ENCODE measurements around the gene XK.

- no peak for TF ChIP-seq MAX (IDR thresholded peaks at IDR 0.05; ENCODE audit: insufficient read depth, insufficient read length)
- TF ChIP-seq CTCF (IDR thresholded peaks at IDR 0.05; ENCODE audit: extremely low read depth in 1 of 2, insufficient read depth in 1 of 2, low read depth in 1 of 2, low read length in 2 of 2) = no peak
- TF ChIP-seq JUN (IDR thresholded peaks at IDR 0.05; ENCODE audit: borderline replicate concordance, insufficient read depth, insufficient read length, low read depth) = no peak
- TF ChIP-seq POLR2AphosphoS5 (IDR thresholded peaks at IDR 0.05; ENCODE audit: insufficient read depth, low read depth, low read length) = no peak
- no peak for TF ChIP-seq POLR2A (IDR thresholded peaks at IDR 0.05; ENCODE audit: low read depth, low read length)
- no peak for TF ChIP-seq EZH2 (IDR thresholded peaks at IDR 0.05; ENCODE audit: borderline replicate concordance, low read depth, low read length, severe bottlenecking)
- TF ChIP-seq GATA2 (IDR thresholded peaks at IDR 0.05; ENCODE audit: insufficient read depth, insufficient read length, low read depth, low read length) = no peak
- no peak for TF ChIP-seq MYC (IDR thresholded peaks at IDR 0.05; ENCODE audit: low read depth, low read length)
- no peak for TF ChIP-seq FOS (IDR thresholded peaks at IDR 0.05; ENCODE audit: borderline replicate concordance, insufficient read depth, low read length)
Measured at GRCh38 chrX:37684973-37685372, 618 bp upstream of the XK start.
